ENCODE measurements around the gene TRAPPC12.

The TRAPPC12 gene

GRCh38 chr2:3465844-3466481 is 86.5 kb downstream of the TRAPPC12 start:
- no peak for DNase-seq (ENCODE audit: low read depth in 2 of 2, low spot score in 1 of 2)

DNA sequence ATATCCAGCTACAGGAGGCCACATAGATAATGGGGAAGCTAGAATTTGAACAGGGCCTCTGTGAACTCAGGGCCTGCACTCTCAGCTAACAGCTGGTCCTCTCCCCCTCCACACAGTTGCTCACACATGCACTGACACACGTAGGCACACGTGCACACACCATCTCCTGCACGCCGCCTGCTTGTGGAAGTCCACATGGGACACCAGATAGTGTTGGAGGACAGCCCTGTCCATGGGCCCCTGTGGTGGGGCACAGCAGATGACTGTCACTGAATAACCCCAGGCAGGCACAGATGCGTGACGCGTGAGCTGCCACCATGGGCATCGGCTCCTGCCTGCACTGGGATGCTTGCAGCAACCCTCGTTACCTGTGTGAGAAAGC is 87.0 kb downstream of the TRAPPC12 start:
- DNase-seq (ENCODE audit: low read depth in 2 of 2, low spot score in 1 of 2), result no peak

- no peak for DNase-seq (ENCODE audit: low read depth in 2 of 2, low spot score in 1 of 2)
These were observed 87.5 kb downstream of the TRAPPC12 start for GRCh38 chr2:3466966-3467365.

GRCh38 chr2:3467654-3468053 is 88.2 kb downstream of the TRAPPC12 start:
- no peak for DNase-seq (ENCODE audit: low read depth in 2 of 2, low spot score in 1 of 2)

DNA sequence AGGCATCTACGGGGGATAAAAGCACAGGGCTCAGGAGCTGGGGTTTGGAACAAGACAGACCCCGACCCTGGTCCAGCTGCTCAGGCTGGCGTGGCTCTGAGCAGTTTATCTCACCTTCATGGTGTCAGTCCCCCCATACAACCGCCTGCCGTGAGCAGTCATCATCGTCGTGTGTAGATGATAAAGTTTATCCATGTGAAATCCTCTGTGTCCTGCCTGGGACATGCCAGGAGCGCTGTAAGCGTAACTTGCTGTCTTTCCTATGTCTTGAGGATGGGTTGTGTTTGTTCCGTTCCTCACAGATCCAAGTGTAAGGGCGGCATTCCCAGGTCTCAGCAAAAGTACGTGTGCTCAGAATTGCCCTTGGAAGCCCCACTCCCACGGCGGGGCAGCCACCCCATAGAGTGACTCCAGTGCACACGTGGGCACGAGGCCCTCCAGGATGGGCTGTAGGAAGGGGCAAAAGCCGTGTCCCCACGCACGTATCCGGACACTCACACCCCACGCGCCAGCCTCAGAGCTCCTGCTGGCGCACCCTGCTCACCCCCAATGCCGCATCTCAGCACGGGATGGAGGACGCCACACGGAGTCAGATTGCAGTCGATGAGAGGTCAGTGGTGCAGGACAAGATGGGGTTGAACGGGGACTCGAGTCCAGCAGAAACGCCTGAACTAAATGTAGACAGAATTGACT is 88.9 kb downstream of the TRAPPC12 start:
- no peak for DNase-seq (ENCODE audit: low read depth in 2 of 2, low spot score in 1 of 2)

DNA sequence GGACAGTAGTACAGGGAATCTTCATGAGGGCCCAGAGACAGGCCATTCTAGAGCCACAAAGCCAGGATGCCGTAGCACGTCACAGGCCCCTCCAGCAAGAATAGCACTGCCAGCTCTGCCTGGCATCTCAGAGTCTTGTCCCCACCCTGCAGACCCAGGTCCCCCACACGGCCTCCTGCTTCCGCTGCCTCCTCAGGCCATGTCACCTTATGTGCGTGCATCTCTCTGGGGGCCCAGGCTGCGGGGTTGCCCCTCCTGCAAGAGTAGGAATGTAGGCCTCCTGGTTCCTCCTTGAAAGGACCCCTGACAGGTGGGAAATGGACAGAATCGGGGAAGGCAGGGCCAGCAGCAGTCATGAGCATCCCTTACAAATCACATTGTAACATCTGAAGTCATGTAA is 90.0 kb downstream of the TRAPPC12 start:
- DNase-seq (ENCODE audit: low read depth in 2 of 2, low spot score in 1 of 2), result no peak

DNA sequence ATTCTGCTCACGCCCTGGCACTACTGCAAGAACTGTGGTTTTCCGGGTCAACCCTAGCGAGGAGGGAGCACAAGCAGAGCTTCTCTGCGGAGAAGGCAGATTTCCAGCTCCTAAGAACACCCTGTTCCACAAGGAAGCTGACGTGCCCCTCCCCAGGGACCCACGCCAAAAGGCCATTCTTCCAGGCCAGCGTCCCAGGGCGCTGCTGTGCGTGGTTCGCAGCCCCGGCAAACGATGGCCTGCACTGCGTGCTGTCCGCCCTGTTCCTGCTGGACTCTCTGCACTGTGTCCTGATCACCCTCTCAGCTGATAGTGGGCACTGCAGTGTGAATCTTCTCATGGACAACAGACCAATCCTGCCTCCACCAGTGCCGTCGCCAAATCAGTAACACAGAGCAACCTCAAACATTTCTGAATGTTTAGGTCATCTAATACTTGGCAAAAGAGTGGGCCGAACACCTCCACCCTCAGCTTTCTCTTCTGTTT is 90.7 kb downstream of the TRAPPC12 start:
- DNase-seq (ENCODE audit: low read depth in 2 of 2, low spot score in 1 of 2), result no peak

DNA sequence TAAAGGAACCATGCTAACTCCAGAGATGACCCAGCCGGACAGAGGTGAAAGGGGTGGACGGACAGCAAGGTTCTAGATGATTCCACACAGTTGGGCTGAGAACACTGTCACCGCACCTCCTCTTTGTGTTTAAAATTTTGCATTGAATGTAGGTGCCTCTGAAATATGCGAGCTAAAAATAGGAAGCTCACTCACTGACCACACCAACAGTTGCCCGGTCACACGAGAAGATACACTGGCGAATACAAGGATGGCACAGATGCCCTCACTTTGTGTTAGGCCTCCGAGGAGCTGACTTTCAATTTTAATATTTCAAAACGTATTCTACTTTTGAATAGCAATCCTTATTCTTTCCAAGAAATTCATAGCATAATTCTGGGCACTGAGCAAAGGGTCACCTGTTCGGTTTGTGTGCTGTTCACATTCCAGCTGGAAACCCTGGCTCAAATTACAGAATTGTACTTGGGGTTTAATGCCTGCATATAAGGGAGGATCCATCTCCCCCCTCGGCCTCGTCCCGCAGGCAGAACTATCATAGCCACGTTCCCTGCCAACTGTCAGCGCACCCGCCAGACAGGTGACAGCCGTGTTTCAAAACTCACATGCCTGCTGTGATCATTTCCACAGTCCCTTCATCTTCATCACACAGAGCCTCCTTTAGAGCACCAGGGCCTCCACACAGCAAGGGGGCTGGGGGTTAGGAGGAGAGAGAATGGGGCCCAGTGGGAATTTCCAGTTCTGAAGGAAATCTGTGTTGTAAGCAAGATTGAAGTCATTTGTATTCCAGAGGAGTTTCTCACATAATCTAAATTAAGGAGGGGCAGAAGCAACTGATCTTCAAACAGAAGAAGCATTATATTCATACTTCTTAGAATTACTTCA is 91.6 kb downstream of the TRAPPC12 start:
- DNase-seq (ENCODE audit: low read depth in 2 of 2, low spot score in 1 of 2), result no peak

GRCh38 chr2:3472296-3472695 is 92.8 kb downstream of the TRAPPC12 start:
- DNase-seq (ENCODE audit: low read depth in 2 of 2, low spot score in 1 of 2), result no peak

GRCh38 chr2:3472966-3473365 is 93.5 kb downstream of the TRAPPC12 start:
- no peak for DNase-seq (ENCODE audit: low read depth in 2 of 2, low spot score in 1 of 2)

- DNase-seq (ENCODE audit: low read depth in 2 of 2, low spot score in 1 of 2), result no peak
These were observed 96.3 kb downstream of the TRAPPC12 start for GRCh38 chr2:3475771-3476170.

DNA sequence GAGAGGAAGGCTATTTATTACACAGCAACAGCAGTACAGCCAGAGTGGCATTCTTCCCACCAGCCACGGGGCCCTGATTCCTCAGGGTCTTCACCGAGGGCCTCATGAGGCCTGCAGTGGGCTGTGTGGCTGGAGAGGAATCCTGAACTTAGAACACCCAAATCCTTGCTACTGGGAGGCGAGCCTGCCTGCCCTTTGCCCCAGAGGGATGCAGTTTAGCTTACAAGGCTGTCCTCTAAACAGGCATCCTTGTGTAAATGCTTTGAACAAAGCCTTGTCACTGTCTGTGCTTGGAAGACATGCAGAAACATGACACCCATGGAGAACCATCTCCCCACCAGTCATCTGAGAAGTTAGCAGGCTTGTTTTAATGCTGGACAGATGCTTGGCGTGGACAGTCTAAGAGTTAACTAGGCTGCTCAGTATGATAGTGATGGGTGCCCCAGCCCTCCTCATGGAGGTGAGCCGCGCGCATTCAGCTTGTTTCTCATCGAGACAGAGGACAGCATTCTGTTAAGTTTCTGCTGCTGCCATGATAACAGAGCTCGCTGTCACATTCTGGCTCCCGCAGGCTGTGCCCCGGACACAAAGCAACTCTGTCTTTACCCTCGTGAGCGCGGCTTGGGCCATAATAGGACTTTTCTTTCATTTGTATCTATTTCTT is 97.0 kb downstream of the TRAPPC12 start:
- DNase-seq (ENCODE audit: low read depth in 2 of 2, low spot score in 1 of 2), result no peak

GRCh38 chr2:3476985-3477327 is 97.5 kb downstream of the TRAPPC12 start:
- DNase-seq (ENCODE audit: low read depth in 2 of 2, low spot score in 1 of 2), result no peak

DNA sequence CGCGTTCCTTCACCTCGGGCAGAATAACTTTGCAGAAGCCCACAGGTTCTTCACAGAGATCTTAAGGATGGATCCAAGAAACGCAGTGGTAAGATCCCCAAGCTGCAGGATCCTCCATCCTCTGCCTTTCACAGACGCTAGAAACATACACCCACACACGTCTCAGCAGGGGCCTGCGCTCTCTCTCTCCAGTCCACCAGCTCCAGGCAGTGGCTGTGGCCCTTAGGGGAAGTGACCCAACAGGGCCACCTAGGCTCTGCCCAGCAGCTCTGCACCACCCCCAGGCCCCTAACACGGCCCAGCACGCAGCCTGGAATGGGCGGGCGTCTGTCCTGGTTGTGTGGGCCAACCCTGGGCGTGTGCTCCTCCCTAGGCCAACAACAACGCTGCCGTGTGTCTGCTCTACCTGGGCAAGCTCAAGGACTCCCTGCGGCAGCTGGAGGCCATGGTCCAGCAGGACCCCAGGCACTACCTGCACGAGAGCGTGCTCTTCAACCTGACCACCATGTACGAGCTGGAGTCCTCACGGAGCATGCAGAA is 99.4 kb downstream of the TRAPPC12 start:
- no peak for DNase-seq (ENCODE audit: low read depth in 2 of 2, low spot score in 1 of 2)

DNA sequence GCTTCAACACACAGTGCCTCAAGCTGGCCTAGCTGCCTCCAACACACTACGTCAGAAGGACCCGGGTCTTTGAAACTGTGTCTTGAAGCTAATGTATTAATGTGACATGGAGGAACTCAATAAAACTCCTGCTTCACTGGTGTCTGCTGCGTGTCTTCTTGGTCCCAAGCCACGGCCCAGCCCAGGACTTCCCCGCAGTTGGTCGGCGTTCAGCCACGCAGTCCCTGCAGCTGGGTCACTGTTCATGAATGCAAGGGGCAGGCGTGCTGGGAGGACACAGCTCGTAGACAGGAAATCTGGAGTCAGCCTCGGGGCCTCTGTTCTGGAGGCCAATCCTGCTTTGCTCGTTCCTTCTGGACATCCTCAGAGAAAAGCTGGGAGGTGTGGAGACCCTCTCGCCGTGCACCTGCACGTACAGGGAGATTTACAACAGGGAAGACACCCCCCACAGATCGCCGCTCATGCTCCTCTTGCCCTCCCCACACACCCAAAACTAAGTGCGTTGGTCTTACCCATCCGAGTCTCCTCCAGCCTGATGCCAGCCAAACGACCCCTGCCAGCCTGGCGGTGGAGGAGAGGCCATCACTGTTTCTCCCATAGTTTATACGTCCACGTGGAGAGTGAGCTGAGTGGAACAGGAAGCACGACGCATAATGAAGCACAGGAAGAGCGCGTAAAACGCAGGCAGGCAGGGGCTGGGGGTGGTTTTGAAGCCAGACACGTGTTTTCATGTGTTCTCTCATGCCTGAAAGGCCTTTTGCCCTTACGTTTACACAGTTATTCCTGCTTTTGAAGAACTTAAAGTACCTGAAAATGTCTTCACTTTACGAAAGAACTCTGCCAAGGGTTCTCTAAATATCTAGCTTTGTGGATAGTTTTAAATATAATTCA is 100.2 kb downstream of the TRAPPC12 start:
- DNase-seq (ENCODE audit: low read depth in 2 of 2, low spot score in 1 of 2), result no peak

- no peak for DNase-seq (ENCODE audit: low read depth in 2 of 2, low spot score in 1 of 2)
These were observed 101.0 kb downstream of the TRAPPC12 start for GRCh38 chr2:3480352-3481010.

- DNase-seq (ENCODE audit: low read depth in 2 of 2, low spot score in 1 of 2), result no peak
These were observed 101.5 kb downstream of the TRAPPC12 start for GRCh38 chr2:3481011-3481400.

DNA sequence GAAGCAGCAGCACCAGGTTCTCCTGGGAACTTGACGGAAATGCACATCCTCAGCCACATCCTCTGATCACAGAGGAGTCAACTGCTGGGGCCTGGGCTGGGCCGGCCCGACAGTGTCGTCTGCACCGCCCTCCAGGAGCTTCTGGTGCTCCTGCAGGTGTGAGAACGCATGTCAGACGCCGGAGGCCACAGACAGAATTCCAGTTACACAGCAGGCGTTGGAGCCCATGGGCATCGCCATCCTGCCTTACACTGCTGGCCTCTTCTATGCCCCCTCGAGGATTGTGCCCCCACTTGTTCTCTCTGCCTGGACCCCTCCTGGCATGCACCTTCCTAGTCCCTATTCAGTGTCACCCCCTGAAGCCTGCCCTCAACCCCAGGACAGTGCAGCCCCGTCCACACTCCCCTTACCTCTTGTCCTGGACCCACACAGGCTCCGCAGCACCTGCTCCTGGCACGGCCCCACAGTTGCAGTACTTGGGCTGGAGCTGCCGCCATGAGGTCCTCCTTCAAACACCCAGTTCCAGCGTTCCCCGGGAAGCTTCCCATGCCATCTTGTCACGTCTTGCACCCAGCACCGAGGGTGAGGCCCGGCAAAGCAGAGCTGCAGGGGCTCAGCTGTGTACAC is 102.4 kb downstream of the TRAPPC12 start:
- no peak for DNase-seq (ENCODE audit: low read depth in 2 of 2, low spot score in 1 of 2)

DNA sequence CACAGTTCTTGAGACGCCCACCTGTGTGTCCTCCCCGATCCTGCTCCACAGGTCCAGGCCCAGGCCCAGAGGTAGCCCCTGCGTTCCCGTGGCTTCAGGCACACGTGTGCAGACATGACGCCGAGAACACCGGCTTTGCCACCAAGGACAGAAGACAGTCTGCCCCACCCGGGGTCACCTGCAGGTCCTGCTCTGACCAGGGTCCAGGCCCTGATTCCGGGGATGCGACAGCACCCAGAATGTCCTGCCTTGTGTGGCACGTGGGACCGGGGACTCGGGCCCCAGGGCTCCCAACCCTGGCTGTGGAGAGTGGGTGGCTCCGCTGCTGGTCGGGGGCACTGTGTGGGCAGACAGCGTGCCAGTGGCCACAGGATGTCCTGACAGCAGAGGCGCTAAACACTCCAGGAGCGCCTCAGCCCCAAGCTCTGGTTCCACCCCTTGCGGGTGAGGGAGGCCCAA is 102.9 kb downstream of the TRAPPC12 start:
- DNase-seq (ENCODE audit: low read depth in 2 of 2, low spot score in 1 of 2), result no peak

Measured in stimulated activated CD8-positive, alpha-beta memory T cell treated with anti-CD3 and anti-CD28 coated beads, Interleukin-4, amount 100 ng/mL, for 4 hours (primary cell).